ENCODE measurements around the gene GDI1.

The GDI1 gene

GRCh38 chrX:154473683-154474082 lies 36.7 kb downstream of the GDI1 start:
- no peak overlapping the region for H3K4me3 ChIP-seq (ENCODE audit: low read depth, low read length)
- no peak for DNase-seq (ENCODE audit: low read depth)
- TF ChIP-seq CTCF (IDR thresholded peaks at IDR 0.05; ENCODE audit: control insufficient read depth, extremely low read depth, insufficient read depth), result no peak

GRCh38 chrX:154476821-154477220 lies 39.9 kb downstream of the GDI1 start:
- H3K4me3 ChIP-seq (ENCODE audit: low read depth, low read length), result no peak overlapping the region
- DNase-seq (ENCODE audit: low read depth), result no peak
- TF ChIP-seq CTCF (IDR thresholded peaks at IDR 0.05; ENCODE audit: control insufficient read depth, extremely low read depth, insufficient read depth), result no peak

GRCh38 chrX:154477891-154478477 lies 41.0 kb downstream of the GDI1 start:
- TF ChIP-seq CTCF (IDR thresholded peaks at IDR 0.05; ENCODE audit: control insufficient read depth, extremely low read depth, insufficient read depth), result no peak
- H3K4me3 ChIP-seq (ENCODE audit: low read depth, low read length), result peak overlapping the region; percentile 67
- DNase-seq (ENCODE audit: low read depth), result no peak

- H3K4me3 ChIP-seq (ENCODE audit: low read depth, low read length), result peak within 1 kb of the TSS; percentile 67
- peak; percentile 61 for DNase-seq (ENCODE audit: low read depth)
- no peak for TF ChIP-seq CTCF (IDR thresholded peaks at IDR 0.05; ENCODE audit: control insufficient read depth, extremely low read depth, insufficient read depth)
Observed at GRCh38 chrX:154478728-154479622, 42.0 kb downstream of the GDI1 start, which contains the start of gene LAGE3. Gene LAGE3, minus strand, starts transcription at chrX:154479281. Its CDS starts 366 bp downstream, at chrX:154478915.

- DNase-seq (ENCODE audit: low read depth), result no peak
- no peak for TF ChIP-seq CTCF (IDR thresholded peaks at IDR 0.05; ENCODE audit: control insufficient read depth, extremely low read depth, insufficient read depth)
- H3K4me3 ChIP-seq (ENCODE audit: low read depth, low read length), result no peak overlapping the region
Observed at GRCh38 chrX:154481195-154481594, 44.2 kb downstream of the GDI1 start.

GRCh38 chrX:154481911-154482601 lies 45.1 kb downstream of the GDI1 start:
- no peak for DNase-seq (ENCODE audit: low read depth)
- no peak overlapping the region for H3K4me3 ChIP-seq (ENCODE audit: low read depth, low read length)
- TF ChIP-seq CTCF (IDR thresholded peaks at IDR 0.05; ENCODE audit: control insufficient read depth, extremely low read depth, insufficient read depth), result no peak
